Stimulated activated CD4-positive, alpha-beta T cell treated with anti-CD3 and anti-CD28 coated beads, Interleukin-12 subunit alpha, Interleukin-12 subunit beta, amount 100 ng/mL, for 24 hours (primary cell): ENCODE results near the gene IL15.
"Not testable (repeated sequence)": the region's sequence is repeated elsewhere in the genome, so short reads cannot be mapped to it uniquely, and the experiment has no call there.

Source experiments
- DNase-seq, 2 experiments: peaks; one replicate each; pipeline ENCODE4 v3.0.0-alpha.2; 2020; ENCODE audit warnings: low read depth in 2 of 2

IL15 gene

DNA sequence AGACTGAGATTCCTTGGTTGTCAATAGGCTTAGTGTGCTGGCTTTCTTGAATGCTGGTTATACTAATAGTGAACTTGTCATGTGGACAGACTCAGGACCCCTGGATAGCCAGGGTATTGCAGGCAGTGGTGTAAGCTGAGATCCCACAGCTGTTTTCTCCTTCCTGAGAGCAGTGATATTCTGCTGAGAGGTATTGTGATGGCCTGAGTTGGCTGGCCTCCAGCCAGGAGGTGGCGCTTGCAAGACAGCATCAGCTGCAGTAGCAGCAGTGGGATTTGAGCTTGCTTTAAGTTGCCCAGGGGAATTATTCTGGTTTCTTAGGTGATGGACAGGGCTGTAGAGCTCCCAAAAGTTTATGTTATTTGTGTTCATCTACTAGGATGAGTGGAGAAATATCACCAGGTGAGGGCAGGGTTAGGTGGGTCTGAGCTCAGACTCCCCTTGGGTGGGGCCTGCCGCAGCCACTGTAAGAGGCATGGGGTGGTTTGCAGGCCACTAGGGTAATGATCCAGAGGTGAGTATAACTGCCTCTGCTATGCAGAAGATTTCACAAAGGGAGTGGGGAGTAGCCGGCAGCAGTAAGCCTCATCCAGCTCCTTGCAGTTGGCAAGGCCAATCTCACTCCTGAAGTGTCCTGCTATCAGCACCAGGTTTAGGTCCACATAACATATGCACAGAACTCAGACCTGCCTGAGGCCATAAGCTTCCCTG, 66.2 kb downstream of the IL15 start:
- no peak for DNase-seq

DNA sequence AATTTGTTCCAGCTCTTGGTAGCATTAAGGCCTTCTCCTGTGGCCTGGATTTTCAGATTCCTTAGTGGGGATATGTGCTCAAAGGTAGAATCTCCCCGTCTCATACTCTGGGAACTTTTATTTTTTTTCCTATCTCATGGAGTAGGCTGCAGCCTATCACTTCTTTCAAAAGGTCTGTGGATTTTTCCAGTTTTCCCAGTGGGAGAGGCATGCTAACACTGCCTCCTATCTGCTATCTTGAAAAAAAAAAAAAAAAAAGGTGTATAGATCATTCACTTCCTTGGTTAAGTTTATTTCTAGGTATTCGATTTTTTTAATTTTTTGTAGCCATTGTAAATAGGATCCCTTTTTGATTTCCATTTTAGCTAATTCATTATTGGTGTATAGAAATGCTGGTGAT, 67.1 kb downstream of the IL15 start:
- no peak for DNase-seq

DNA sequence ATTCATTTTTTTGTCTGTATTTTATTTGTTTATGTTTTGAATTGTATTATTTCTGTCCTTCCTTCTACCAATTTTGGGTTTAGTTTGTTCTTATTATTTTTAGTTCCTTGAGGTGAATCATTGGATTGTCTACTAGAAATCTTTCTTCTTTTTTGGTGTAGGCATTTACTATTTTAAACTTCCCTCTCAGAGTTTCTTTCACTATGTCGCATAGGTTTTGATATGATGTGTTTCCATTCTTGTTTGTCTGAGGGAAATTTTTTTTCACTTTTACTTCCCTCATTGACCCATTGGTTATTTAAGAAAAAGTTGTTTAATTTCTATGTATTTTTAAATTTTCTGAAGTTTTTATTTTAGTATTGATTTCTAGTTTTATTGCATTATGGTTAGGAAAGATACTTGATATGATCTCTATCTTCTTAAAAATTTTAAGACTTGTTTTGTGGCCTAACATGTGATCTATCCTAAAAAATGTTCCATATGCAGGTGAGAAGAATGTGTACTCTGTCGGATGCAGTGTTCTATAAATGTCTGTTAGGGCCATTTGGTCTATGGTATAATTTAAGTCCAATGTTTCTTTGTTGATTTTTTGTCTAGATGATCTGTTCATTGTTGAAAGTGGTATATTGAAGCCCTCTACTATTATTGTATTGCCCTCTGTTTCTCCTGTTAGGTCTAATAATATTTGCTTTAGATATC, 68.8 kb downstream of the IL15 start:
- no peak for DNase-seq

DNA sequence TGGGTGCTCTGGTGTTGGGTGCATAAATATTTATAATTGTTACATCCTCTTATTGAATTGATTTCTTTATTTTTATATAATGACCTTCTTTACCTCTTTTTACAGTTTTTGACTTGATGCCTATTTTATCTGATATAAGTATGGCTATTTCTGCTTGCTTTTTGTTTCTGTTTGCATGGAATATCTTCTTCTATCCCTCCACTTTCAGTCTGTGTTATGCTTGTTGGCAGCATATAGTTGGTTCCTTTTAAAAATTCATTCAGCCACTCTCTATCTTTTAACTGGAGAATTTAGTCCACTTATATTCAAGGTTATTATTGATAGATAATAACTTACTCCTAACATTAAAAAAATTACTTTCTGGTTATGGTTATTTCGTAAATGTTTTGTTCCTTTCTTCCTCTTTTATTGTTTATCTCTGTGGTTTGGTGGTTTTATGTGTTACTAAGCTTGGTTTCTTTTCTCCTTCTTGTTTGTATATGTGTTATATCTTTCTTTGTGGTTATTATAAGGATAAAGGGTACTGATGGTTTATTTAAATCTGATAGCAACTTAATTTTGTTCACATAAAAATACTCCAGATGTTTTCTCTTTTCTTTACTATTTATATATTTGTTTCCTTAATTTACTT, 69.5 kb downstream of the IL15 start:
- no peak for DNase-seq

DNA sequence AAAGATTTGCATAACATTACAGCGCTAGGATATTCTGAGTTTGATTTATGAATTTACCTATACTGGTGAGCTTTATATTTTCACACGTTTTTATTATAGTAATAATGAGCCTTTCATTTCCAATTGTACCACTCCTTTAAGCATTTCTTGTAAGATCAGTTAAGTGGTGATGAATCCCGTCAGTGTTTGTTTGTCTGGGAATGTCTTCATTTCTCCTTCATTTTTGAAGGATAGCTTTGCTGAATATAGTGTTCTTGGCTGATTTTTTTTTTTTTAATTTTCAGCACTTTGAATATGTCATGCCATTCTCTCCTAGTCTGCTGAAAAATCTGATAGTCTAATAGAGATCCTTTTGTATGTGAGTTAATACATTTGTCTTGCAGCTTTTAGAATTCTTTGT, 70.1 kb downstream of the IL15 start:
- no peak for DNase-seq

DNA sequence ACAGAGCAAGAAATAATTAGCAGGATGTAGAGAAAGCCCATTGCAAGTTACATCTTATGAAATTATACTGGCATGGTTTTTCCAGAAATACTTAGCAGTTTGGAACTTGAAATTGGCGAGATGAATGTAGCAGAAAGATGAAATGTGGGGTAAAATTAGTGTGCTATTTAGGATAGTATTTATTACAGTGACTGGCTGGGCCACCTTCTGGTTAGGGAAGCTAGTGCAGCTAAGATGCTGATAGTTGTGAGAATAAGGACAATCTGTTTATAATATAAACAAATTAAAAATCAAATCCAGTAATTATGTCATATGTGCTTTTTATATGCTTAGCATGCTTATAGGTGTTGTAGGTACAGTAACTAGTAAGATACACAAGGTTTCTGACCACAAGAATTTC, 74.8 kb downstream of the IL15 start:
- DNase-seq: no peak

DNA sequence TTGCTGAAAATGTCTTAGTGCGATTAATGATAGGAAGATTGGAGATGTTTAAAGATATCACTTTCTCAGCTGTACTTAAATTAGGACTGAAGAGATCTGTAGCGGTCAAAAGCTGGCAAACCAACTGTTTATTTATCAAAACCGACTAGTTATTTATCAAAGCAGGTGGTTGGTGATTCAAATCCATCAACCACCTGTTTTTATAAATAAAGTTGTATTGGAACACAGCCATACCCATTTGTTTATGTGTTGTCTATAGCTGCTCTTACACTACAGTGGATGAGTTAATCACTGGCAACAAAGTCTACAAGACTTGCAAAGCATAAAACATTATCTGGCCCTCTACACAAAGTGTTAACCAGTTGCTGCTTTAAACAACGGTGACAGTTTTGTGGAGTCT, 76.8 kb downstream of the IL15 start:
- no peak for DNase-seq

DNA sequence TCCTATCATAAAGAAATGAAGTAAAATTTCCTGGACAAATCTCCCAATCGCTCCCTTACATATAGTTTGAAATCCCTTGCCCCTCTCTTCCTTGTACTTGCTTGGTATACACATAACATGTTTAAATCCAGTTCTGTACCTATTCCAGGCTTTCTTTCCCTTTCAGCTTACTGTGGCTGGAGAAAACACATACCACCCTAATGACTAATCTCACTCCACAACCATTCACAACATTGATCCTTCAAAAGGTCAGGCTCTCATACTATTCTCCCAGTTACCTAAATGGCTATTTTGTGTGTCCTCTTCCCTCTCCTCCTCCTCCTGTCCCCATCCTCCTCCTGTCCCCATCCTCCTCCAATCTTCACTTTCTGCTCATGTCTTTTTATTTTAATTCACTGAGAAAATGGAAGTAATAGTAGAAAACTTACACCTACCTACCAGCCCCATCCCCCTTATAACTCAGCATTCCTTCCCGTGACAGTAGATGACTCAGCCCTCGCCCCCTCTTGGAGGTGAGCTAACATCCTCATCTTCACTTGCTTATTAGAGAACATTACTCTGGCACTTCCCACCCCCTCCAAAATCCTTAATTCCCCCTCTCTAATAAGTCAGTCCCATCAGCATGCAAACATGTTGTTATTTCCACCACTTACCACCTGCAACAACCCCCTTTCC, 77.5 kb downstream of the IL15 start:
- DNase-seq: no peak

DNA sequence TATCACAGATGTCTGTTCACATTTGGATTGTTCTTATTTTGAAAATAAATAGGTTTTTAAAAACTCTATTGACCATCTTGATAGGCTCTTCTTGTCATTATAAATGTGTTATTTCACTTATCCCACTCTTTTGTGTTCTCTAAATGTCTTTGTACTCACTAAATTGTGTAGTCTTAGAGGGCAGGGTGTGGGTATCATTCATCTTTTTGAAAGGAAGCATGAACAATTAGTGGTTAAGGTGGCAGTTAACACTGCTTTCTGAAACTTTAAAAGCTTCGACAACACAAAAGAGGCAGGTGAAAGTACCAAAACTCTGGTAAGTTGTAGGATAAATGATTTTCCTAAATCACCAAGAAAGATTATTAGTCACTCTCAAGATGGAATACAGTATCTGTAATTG, 83.2 kb downstream of the IL15 start:
- DNase-seq: no peak

DNA sequence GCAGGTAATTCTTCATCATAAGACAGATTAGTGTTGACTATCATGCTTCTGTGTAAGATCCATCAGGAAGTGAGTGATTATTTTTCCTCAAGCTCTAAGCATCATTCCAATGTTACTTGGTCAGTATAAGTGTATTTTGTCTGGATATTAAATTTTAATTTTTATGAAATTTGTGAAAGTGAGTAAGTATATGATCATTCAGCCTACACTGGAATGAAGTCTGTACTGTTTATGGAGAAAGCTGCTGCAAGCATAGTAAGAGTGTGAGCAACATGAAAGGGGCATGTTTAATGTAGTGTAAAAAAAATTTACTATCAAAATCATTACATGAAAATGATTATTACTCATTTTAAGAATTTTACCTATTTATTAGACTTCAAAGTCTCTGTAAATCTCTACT, 84.8 kb downstream of the IL15 start:
- no peak for DNase-seq

DNA sequence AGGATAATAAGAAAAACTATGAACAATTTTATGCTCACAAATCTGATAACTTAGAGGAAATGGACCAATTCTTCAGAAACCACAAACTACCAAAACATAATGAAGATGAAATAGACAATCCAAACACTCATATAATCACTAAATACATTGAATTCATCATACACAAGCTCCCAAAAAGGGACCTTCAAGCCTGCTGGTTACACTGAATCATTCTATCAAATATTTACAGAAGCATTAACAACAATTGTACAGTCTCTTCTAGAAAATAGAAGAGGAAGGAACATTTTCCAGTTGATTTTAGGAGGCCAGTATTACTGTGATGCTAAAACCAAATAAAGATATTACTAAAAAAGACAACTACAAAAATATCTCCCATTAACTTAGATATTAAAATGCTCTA, 88.3 kb downstream of the IL15 start:
- DNase-seq: no peak

DNA sequence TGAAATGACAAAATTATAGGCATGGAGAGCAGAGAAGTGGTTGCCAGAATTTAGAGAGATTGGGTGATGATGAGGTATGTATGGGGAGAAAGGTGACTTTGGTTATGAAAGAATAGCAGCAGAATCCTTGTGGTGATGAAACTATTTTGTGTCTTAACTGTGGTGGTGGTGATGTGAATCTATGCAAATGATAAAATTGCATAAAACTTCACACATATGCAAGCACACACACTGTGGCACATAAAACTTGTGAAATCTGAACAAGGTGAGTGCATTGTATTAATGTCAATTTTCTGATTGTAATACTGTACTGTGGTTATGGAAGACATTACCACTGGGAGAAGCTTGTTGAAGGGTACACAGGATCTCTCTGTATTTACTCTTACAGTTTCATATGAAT, 91.0 kb downstream of the IL15 start:
- DNase-seq: no peak

DNA sequence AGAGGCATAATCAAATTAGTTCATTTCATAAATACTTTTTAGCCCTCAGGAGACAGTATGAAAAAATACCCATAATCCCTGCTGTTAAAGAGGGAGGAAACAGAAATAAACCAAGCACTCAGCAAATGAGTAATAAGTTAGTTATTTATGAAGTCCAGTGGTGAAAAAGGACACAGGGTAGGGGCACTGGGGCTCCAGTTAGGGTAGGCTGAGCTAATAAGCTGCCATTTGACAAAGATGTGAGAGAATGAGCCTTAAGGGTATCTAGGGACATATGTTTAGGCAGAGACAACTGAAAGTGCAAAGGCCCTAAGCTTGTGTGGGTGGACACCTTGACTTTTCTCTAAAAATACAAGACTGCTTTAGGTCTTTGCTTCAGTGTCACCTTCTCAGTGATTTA, 94.4 kb downstream of the IL15 start:
- DNase-seq: no peak

DNA sequence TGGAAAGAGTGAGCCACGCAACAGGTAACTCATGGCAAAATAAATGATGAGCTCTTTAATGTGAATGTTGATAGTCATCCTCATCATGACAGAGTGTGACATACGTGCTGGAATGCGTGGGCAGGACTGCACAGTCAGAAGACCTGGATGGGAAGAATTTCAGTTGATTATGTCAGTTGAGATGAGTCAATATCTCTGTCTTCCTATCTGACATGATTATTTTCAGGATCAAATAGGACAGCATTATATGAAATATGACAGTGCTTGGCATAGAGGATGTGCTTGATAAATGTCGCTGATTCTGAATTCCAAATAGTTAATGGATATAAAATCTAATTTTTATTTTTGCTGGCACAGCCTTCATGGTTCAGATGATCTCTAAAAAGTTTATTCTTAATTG, 95.1 kb downstream of the IL15 start:
- DNase-seq: no peak

DNA sequence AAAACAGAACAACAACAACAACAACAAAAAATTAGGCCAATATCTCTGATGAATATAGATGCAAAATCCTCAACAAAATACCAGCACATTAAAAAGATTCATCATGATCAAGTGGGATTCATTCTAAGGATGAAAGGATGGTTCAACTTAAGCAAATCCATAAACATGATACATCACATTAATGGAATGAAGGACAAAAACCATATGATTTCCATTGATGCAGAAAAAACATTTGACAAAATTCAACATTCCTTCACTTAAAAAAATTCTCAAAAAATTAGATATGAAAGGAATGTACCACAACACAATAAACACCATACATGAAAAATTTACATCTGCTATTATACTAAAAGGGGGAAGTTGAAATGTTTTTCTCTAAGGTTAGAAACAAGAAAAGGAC, 103.3 kb downstream of the IL15 start:
- DNase-seq: no peak

DNA sequence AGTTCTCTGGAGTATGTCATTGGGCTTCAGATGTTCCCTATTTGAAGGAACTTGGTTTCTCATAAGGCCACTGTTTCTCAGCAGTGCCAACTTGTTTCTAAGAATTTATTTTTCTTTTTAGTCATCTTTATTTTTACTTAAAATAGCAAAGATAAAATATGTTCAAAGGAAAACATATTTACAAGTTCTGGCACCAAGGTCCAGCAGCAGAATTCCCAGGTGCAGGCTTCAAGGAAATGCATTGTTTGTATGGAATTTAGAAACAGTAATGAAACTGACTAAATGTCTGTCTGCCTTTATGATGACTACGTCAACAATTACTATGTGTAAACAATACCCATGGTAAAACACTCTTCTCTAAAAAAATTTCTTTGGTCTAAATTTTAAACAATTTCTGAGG, 109.6 kb downstream of the IL15 start:
- DNase-seq: no peak

DNA sequence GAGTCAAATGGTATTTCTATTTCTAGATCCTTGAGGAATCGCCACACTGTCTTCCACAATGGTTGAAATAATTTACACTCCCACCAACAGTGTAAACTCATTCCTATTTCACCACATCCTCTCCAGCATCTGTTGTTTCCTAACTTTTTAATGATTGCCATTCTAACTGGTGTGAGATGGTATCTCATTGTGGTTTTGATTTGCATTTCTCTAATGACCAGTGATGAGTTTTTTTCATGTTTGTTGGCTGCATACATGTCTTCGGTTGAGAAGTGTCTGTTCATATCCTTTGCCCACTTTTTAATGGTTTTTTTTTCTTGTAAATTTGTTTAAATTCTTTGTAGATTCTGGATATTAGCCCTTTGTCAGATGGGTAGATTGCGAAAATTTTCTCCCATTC, 115.4 kb downstream of the IL15 start:
- DNase-seq: not testable (repeated sequence)

DNA sequence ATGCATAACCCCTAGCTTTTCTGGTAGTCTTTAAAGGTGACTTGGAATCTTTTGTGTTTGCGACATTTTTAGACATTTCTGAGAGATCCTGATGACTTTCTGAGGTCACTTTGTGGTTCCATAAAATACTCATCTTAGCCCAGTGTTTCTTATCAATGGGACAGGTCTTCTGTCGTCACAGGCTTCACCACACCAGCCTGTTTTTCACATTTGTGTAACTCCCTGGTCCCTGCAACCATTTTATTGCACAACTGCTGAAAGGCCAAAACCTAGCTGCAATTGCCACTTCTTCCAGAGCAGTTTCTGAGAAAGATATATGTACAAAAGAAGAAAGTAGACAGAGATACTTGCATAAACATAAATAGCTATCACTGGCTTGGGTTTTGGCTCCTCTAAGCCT, 120.9 kb downstream of the IL15 start:
- DNase-seq: no peak

DNA sequence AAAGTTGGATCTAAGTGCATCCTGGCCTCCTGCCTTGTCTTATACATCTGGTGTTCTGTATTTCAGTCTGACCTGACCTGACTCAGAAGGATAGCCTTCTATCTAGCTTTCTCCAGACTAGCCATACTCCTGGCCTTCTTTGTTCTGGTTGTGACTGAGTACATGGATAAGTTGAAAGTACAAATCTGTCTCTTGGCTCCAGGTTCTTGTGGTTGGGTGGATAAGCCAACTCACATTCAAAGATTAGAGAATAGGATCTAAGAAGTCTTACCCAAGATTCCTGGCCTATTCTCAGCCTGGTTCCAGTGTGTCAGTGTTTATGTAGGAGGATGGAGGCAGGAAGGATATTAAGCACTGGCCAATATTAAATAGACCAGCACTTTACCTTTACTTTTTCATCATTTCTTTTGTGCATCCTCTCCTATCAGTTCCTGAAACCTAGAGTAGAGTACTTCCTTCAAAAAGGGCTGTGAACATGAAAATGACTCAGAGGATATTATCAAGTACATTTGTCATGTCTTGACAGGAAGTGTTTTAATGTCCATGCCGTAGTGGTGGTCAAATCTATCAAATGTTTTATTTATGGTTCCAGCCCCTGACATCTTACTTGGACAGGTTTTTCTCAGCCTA, 123.5 kb downstream of the IL15 start:
- DNase-seq: no peak

DNA sequence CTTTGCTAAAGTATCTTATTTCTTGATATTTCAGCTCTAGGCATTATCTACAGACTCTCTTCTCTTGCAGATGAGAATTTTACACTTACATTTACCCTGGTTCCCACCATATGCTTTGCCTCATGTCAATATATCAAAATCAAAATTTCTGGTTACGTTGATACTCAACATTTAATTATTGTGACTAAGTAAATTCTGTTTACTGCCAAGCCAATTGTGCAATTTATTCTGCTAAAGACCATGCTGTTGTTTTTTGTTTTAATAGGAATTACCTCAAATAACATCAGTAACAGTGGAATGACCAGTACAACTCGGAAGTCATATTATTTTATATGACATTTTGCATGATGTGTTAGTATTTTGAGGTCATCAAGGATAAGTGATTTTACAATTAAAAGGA, 125.5 kb downstream of the IL15 start:
- DNase-seq: no peak

DNA sequence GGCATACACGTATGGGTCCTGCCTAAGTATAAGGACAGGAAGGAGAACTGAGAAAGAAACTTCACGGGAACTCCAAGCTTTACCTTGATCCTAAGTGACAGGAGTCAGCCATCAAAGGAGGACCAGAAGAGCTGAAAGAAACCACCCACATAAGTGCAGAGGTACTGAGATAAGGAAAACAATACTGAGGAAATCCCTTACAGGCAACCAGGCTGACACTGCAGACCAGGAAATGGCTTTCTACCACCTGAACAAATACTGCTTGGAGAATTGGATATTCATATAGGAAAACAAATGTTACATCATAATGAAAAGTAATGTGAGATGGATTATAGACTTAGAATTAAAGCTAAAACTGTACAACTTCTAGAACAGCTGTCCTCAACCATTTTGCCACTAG, 127.0 kb downstream of the IL15 start:
- DNase-seq: no peak

DNA sequence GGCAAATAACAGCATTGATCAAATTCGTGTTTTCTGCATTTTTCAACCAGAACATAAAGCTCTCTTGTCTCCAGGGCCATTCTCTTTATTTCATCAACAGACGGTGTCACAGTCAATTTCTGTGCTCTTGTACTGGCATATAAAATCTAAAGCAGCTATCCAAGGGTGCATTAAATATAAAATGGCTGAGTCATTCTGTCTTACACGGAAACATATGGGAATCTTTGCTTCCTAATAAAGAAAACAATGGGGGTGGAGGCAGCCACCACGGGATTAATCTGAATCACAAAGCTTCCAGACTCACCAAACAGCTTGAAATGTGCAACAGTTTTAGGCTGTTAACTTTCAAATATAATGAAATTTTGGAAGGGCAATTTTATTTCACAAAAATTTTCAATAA, 132.6 kb downstream of the IL15 start:
- DNase-seq: no peak
